LNCaP clone FGC (cell line): ENCODE data around the gene ADRB1.

ENCODE experiments used
- DNase-seq: peaks from one replicate; pipeline ENCODE4 v3.0.0-alpha.2; 2011; ENCODE audit warnings: low read depth
- H3K4me3 ChIP-seq: 2 replicates; pipeline ENCODE4 v1.5.1; 2011; ENCODE audit warnings: mild to moderate bottlenecking, low read depth, low read length, control low read depth
- TF ChIP-seq, protein P1 (sequence below): IDR thresholded peaks from 2 replicates; pipeline ENCODE4 v1.5.1; 2012; ENCODE audit warnings: mild to moderate bottlenecking; ENCODE audit not compliant: control insufficient read depth, insufficient read depth; ENCODE audit errors: extremely low read depth

Gene ADRB1

DNA sequence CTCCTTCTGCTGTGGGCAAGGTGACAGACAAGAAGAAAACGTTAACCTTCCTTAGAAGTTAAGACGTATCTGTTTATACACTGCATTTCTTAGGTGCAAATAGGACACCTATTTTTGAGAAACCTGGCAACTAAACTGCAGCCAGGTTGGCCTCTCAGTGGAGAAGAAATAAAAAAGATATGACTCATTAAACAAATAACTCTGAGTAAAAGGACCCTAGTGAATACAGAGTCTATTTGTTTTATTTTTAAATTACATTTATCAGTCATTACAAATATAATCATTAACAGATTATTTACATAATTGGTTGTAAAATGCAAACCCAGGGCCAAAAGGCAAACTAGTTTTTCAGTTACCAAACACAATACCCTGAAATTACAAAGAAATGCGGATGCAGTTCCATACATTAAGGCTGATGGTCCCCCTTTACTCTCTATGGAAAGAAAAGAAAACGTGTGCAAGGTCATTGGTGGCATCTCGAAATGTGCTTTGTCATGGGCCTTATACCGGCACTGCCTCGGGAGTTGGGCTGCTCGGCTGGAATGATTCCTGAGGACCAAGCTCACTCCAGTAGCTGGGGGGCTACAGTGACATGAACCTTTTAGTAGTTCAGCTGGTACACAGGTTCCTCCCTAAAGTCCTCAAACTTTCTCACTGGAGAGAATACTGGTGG is 38.4 kb downstream of the ADRB1 start:
- DNase-seq = peak; percentile 41
- H3K4me3 ChIP-seq = no peak overlapping the region
- TF ChIP-seq, protein P1, sequence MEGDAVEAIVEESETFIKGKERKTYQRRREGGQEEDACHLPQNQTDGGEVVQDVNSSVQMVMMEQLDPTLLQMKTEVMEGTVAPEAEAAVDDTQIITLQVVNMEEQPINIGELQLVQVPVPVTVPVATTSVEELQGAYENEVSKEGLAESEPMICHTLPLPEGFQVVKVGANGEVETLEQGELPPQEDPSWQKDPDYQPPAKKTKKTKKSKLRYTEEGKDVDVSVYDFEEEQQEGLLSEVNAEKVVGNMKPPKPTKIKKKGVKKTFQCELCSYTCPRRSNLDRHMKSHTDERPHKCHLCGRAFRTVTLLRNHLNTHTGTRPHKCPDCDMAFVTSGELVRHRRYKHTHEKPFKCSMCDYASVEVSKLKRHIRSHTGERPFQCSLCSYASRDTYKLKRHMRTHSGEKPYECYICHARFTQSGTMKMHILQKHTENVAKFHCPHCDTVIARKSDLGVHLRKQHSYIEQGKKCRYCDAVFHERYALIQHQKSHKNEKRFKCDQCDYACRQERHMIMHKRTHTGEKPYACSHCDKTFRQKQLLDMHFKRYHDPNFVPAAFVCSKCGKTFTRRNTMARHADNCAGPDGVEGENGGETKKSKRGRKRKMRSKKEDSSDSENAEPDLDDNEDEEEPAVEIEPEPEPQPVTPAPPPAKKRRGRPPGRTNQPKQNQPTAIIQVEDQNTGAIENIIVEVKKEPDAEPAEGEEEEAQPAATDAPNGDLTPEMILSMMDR = no peak

DNA sequence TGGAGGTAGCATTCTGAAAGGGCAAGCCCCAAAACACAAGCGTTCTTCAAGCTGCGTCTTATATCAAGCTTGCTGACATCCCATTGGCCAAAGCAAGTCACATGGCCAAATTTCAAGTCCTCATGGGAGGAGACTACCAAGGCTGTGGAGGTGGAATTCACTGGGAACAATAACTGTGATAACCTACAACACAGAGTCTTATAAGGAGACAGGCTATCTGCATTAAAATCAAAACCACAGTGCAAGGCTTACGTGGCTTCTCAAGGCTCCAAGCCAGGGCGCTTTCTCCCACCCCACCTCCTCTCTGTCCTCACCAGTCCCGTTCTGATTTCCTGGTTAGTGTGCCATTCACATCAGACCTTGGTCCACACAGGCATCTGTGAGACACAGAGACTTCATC is 39.4 kb downstream of the ADRB1 start:
- H3K4me3 ChIP-seq = no peak overlapping the region
- TF ChIP-seq, protein P1 = no peak
- DNase-seq = no peak

- no peak for DNase-seq
- TF ChIP-seq, protein P1 = no peak
- no peak overlapping the region for H3K4me3 ChIP-seq
These were observed 40.5 kb downstream of the ADRB1 start for GRCh38 chr10:114084215-114084614.

GRCh38 chr10:114087255-114087654 is 43.6 kb downstream of the ADRB1 start:
- no peak overlapping the region for H3K4me3 ChIP-seq
- TF ChIP-seq, protein P1 = no peak
- no peak for DNase-seq

DNA sequence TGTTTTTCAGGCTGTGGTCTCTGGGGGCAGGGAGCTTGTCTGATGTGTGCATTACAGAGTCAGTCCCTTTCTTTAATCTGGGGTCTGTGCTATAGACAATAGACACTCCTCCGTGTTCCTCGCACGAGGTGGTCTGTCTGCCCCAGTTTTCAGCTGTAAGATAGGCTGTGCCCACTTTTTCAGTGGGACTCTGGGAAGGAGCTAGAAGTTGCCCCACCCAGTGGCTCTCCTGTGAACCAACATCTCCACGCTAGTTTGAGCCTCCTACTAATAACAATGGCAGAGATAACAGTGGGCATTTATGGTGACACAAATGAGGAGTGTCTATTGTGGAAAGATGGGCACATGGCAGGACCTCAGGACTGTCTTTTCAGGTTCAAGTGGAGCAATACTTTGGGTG is 44.0 kb downstream of the ADRB1 start:
- no peak overlapping the region for H3K4me3 ChIP-seq
- DNase-seq = no peak
- TF ChIP-seq, protein P1 = no peak

DNA sequence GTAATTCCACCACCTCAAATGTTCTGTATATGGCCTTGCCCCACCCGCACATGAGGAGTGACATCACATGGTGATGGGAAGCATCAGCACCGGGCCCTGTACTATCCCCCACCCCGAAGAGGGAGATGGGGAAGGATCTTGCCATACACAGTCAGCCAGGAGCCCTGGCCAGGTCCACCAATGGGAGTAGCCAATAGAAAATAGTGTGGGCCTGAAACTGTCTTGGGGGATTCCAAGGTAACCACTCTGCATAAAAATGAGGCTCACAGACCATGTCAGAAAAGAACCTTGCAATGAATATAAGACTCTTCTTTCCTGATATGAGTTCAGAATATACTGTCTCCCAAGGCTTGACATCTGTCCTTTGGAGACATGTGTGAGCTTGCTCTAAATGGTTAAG is 51.1 kb downstream of the ADRB1 start:
- TF ChIP-seq, protein P1 = no peak
- no peak for DNase-seq
- no peak overlapping the region for H3K4me3 ChIP-seq
